Brain microvascular endothelial cell (primary cell): Measurements from ENCODE around the gene ERBB4.

Experiments used
- DNase-seq: peaks from one replicate; pipeline ENCODE4 v3.0.0-alpha.2; 2020
- H3K27ac ChIP-seq: fragments of 250-450 bp; sonication (Bioruptor Pico); 2 replicates; pipeline ENCODE4 v1.5.1; 2020; ENCODE audit warnings: mild to moderate bottlenecking, moderate library complexity
- H3K27me3 ChIP-seq: fragments of 250-450 bp; sonication (Bioruptor Pico); replicated peaks from 2 replicates; pipeline ENCODE4 v1.5.1; 2020; ENCODE audit warnings: mild to moderate bottlenecking
- H3K36me3 ChIP-seq: fragments of 250-450 bp; sonication (Bioruptor Pico); replicated peaks from 2 replicates; pipeline ENCODE4 v1.5.1; 2020; ENCODE audit warnings: mild to moderate bottlenecking
- H3K4me3 ChIP-seq: 2 replicates; pipeline ENCODE4 v1.5.1; 2011; ENCODE audit warnings: low read depth, mild to moderate bottlenecking, control low read depth, low read length, moderate library complexity
- CTCF ChIP-seq: IDR thresholded peaks from 2 replicates; pipeline ENCODE4 v1.5.1; 2011; ENCODE audit warnings: low read depth, mild to moderate bottlenecking, moderate library complexity, low read length, control low read depth, inconsistent platforms; ENCODE audit errors: missing control alignments
- in situ Hi-C: cut with HindIII; loops from 2 replicates; pipeline ENCODE4 v1.10.0; 2017; ENCODE audit warnings: low sequenced_read_pairs, low pct_ligation_motif_present

ERBB4 gene

GRCh38 chr2:212136216-212136795 lies 402.3 kb downstream of the ERBB4 start:
- in situ Hi-C loops: no loop called here
- TF ChIP-seq CTCF: no peak
- Histone ChIP-seq H3K36me3 (no peaks in the 10 kb centered on the region), H3K4me3 (no peak overlapping the region), H3K27ac (no peak overlapping the region), H3K27me3 (no peaks in the 10 kb centered on the region)
- no peak for DNase-seq

GRCh38 chr2:212135739-212136138 lies 402.9 kb downstream of the ERBB4 start:
- Histone ChIP-seq H3K36me3 (no peaks in the 10 kb centered on the region), H3K27me3 (no peaks in the 10 kb centered on the region), H3K4me3 (no peak overlapping the region), H3K27ac (no peak overlapping the region)
- in situ Hi-C loops: no loop called here
- DNase-seq: no peak
- no peak for TF ChIP-seq CTCF

- TF ChIP-seq CTCF: no peak
- in situ Hi-C loops: no loop called here
- Histone ChIP-seq H3K36me3 (no peaks in the 10 kb centered on the region), H3K27ac (no peak overlapping the region), H3K27me3 (no peaks in the 10 kb centered on the region), H3K4me3 (no peak overlapping the region)
- no peak for DNase-seq
These were observed 405.3 kb downstream of the ERBB4 start for GRCh38 chr2:212133337-212133736.

- TF ChIP-seq CTCF: no peak
- Histone ChIP-seq H3K27me3 (no peaks in the 10 kb centered on the region), H3K27ac (no peak overlapping the region), H3K4me3 (no peak overlapping the region), H3K36me3 (no peaks in the 10 kb centered on the region)
- DNase-seq: no peak
- in situ Hi-C loops: no loop called here
These were observed 414.0 kb downstream of the ERBB4 start for GRCh38 chr2:212124598-212124997.

- no peak for TF ChIP-seq CTCF
- Histone ChIP-seq H3K27ac (no peak overlapping the region), H3K36me3 (no peaks in the 10 kb centered on the region), H3K4me3 (no peak overlapping the region), H3K27me3 (no peaks in the 10 kb centered on the region)
- in situ Hi-C loops: no loop called here
- no peak for DNase-seq
These were observed 419.0 kb downstream of the ERBB4 start for GRCh38 chr2:212119591-212119990.

- Histone ChIP-seq H3K36me3 (no peaks in the 10 kb centered on the region), H3K27ac (no peak overlapping the region), H3K4me3 (no peak overlapping the region), H3K27me3 (no peaks in the 10 kb centered on the region)
- DNase-seq: no peak
- in situ Hi-C loops: no loop called here
- TF ChIP-seq CTCF: no peak
These were observed 420.7 kb downstream of the ERBB4 start for GRCh38 chr2:212117926-212118325.
